ENCODE results near the gene HIPK2. TPM values are rescaled to one million over a fixed set of nuclear protein-coding genes. Genes with fewer than 3 reads are reported as not detected.

The HIPK2 gene
- total RNA-seq, result 29.4 and 29.8 TPM in 2 replicates

DNA sequence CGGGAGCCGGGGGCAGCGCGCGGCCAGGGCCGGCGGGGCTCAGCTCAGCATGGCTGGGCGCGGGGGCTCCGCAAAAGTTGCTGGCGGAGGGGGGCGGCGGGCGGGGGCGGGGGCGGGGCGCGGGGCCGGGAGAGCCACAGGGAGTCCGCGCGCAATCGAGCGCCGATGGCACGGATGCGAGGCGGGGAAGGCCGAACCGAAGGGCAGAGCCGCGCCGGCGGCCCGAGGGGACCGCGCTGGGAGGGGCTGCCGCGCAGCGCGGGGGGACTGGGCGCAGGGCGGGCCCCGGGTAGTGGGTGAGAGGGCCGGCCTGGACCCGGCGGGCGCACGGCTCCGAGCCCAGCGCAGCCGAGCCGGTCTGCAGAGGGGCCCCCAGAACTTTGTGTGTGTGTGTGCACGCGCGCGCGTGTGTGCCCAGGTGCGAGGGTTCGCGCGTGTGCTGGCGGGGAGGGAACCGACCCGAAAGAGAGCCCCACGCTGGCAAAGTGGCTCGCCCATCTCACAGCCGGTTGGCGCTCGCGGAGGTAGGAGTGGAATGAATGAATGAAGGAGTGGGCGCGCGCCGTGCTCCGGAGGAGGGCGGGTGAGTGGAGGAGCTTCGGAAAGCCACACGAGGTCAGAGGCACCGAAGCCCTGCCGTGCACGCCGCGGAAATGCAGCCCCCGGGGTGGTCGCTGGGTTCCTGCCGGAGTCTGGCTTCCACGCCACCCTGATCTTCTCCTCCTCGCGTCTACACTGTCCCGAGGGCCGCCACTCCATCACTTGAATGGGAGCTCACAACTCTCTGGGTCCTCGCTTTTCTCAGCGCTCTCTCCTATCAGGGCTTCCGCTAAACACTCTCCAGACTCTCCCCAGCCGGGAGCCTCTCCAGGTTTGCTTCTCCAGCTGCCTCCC, at the start of gene HIPK2:
HIPK2 (minus strand) TSS at position 51 of the 894 bp plus-strand sequence. CDS start 375 bp downstream, outside the sequence.
- intact Hi-C loops (cut with micrococcal nuclease), result loop anchor here (2.0 to 10.0 kb wide), 9 partner anchors 57 to 1237 kb away; partner anchors contain the start of genes FMC1, MKRN1, MRPS33 and PARP12

DNA sequence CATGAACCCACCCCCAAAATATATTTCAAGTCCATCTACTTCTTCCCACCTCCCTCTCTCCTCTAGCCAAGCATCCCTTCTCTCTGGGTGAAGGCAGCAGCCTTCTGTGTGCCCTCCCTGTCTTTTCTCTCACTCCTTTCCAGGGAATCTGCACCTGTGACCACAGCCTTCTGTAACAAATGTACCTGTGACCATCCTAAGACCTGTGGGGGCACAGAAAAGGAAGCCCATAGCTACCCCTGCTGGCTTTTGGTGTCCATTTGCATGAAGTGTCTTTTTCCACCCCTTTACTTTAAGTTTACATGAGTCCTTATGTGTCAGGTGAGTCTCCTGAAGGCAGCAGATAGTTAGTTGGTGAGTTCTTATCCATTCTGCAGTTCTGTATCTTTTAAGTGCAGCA, 49.2 kb upstream of the HIPK2 start:
- intact Hi-C loops (cut with micrococcal nuclease), result no loop called here

DNA sequence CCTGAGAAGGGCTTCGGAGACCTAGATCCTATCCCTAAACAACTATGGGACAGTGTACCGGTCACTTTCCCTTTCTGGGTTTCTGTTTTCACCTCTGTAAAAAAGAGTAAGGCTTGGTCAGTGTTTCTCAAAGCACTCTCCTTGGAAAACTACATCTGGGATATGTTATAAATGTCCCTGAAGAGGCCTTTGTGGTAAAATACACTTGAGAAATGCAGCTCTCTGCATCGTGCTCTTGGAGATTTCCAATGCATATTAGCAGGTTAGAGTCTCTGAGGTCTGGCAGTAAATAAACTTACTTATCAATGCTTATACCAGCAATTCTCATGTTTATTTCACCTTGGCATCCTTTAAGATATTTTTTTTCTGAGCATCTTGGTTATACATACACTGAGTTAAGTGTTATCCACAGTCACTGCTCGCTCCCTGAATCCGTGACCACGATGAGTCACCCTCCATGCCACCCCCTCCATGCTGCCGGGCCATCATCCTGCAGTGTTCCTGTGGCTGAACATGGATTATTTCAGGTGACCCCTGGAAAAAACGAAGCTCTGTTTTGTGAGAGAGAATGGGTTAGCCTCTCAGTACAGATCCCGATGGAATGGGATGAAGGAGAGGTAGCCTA, 48.0 kb upstream of the HIPK2 start:
- intact Hi-C loops (cut with micrococcal nuclease), result no loop called here

GRCh38 chr7:139823959-139824521, 46.2 kb upstream of the HIPK2 start:
- intact Hi-C loops (cut with micrococcal nuclease), result no loop called here

DNA sequence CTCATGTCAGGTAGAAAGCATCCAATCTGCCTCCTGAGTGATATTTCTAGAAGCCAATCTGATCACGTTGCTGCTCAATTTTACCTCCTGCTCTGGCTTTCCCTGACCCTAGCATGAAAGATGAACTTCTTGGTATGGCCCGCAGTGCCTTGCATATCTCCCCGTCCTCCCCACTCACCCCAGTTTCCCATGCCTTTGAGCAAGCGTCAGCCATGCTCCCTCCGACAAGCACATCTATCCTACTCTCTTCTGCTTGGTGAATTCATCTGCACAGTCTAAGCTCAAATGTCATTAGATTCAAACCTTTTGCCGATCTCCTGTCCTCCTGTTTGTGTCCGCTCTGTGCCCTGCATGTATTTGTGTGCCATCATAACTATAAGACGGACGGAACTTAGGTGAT, 45.1 kb upstream of the HIPK2 start:
- intact Hi-C loops (cut with micrococcal nuclease), result no loop called here

DNA sequence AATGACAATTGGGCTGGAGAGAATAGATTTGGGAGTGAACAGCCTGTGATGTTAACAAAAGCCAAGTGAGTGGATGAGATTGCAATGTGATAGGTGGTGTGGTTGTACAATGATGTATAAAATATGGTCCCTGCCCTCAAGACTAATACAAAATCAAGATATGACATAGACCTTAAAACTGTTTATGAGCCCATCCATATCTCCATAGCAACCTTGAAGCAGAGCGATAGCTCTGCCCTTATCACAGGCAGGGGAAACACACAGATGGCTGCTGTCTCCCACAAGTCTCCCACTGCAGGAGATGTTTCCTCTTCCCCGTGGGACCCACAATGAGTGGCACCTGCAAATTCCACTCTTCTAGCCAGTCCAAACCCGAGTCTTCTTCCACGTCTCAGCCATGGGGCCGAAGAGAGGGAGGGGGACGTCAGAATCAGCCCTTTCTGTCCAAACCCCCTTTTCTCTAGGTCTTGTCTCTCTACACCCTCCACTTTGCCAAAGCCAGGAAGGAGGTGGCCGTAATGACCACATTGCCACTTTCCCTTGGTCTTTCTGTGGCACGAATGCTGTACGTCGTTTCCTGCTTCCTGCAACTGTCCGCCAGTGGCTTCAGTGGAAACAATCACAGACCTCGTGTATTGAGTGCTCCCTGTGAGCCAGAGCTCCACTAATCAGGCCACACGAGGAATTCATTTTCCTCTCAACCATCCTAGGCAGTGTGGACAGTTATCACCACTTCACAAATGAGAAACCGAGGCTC, 43.7 kb upstream of the HIPK2 start:
- intact Hi-C loops (cut with micrococcal nuclease), result no loop called here

DNA sequence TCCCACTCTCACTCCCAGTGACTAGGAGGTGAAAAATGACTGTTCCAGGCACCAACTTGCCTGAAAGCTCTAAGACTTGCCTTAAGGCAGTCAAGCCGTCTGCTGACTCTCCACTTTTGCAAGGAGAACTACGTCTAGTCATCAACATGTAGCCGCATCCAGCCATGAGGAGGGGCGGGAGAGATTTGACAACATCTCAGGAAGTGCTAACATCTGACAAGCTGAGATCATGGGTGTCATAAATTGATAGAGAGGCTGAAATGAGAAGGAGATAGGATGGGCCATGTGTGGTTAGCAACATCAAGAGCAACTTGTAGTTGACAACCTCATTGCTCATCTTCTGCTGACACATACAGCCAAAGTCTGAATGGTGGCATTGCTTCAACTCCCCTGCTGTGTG, 42.3 kb upstream of the HIPK2 start:
- intact Hi-C loops (cut with micrococcal nuclease), result no loop called here

DNA sequence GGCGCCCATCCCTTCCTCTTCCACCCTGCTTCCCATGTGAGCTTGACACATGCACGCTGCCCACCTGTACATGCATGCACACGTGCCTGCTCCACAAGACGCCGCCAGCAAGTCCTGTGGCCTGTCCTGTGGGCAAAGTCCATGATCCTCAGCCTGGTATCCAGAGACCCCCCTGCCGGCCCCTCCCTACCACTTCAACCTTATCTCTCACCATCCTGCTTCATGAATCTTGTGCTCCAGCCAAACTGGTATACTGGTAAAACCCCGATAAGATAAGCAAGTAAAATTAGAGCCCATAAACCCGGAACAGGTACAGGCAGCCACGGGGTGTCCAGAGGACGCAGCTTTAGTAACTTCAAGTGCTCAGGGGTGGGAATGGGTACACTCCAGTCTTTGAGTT, 39.5 kb upstream of the HIPK2 start:
- intact Hi-C loops (cut with micrococcal nuclease), result no loop called here

DNA sequence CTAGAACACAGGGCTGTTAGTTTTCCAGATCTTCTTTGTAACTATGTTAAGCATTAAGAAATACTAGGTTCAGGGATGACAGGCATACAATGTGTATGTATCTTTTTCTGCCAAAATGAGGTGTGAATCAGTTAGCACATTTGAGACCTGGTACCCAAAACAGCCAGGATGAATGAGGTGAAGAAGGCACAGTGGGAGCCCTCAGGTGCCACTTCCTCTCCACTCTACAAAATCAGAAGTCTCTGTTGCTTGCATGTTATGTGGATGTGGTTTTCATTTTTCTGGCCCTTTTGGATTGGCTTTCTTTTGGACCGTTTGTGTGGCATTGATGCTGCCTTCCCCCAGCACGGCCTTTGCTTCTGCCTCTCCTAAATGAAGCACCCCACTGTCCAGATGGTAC, 35.9 kb upstream of the HIPK2 start:
- intact Hi-C loops (cut with micrococcal nuclease), result no loop called here

- intact Hi-C loops (cut with micrococcal nuclease), result no loop called here
Measured at GRCh38 chr7:139813151-139813550, 35.4 kb upstream of the HIPK2 start.

- intact Hi-C loops (cut with micrococcal nuclease), result loop anchor here (1.0 kb wide), 1 partner anchor 31 kb away; no protein-coding TSS in a partner anchor
Measured at GRCh38 chr7:139811066-139811465, 33.3 kb upstream of the HIPK2 start.

GRCh38 chr7:139808846-139809442, 31.1 kb upstream of the HIPK2 start:
- intact Hi-C loops (cut with micrococcal nuclease), result no loop called here

GRCh38 chr7:139808427-139808826, 30.6 kb upstream of the HIPK2 start:
- intact Hi-C loops (cut with micrococcal nuclease), result no loop called here

DNA sequence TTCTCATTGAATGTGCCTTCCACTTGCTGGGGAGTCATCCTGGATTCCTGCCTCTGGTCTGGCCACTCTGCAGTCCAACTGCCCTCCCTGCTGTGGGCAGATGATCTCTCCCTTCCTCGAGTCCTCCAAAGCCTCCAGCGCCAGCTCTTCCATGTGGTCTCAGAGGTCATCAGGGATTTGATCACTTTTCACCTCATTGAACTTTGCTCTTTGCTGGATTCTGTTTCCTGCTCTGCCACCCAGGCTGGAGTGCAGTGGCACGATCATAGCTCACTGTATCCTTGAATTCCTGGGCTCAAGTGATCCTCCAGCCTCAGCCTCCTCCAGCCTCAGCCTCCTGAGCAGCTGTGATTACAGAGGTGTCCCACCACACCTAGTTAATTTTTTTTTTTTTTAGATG, 29.2 kb upstream of the HIPK2 start:
- intact Hi-C loops (cut with micrococcal nuclease), result no loop called here

- intact Hi-C loops (cut with micrococcal nuclease), result no loop called here
Measured at GRCh38 chr7:139804571-139804970, 26.8 kb upstream of the HIPK2 start.

GRCh38 chr7:139799586-139799985, 21.8 kb upstream of the HIPK2 start:
- intact Hi-C loops (cut with micrococcal nuclease), result no loop called here

DNA sequence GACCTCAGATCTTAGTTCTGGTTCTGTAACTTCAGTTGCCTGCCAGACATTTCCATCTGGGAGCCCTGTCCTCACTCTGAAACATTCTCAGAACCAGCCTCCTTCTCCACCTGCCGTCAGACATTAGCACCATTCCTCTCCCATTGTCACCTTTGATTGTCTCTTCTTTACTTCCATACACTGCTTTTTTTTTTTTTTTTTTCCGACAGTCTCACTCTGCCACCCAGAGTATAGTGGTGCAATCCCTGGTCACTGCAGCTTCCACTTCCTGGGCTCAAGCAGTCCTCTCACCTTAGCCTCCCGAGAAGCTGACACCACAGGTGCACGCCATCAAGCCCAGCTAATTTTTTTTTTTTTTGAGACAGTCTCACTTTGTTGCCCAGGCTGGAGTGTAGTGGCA, 21.1 kb upstream of the HIPK2 start:
- intact Hi-C loops (cut with micrococcal nuclease), result no loop called here

GRCh38 chr7:139798221-139798620, 20.4 kb upstream of the HIPK2 start:
- intact Hi-C loops (cut with micrococcal nuclease), result no loop called here

GRCh38 chr7:139797607-139798006, 19.8 kb upstream of the HIPK2 start:
- intact Hi-C loops (cut with micrococcal nuclease), result no loop called here

GRCh38 chr7:139791316-139791715, 13.5 kb upstream of the HIPK2 start:
- intact Hi-C loops (cut with micrococcal nuclease), result no loop called here

- intact Hi-C loops (cut with micrococcal nuclease), result no loop called here
Measured at GRCh38 chr7:139784648-139785047, 6.8 kb upstream of the HIPK2 start.
